H9 (cell line): ENCODE data around the gene STARD9. TPM values are rescaled to one million over a fixed set of nuclear protein-coding genes. Genes with fewer than 3 reads are reported as not detected.

Experiments used
- DNase-seq: peaks from one replicate; pipeline ENCODE4 v3.0.0-alpha.2; 2017
- H2AFZ ChIP-seq: one replicate; pipeline ENCODE4 v1.6.1; 2013; ENCODE audit warnings: mild to moderate bottlenecking, low read length, control low read depth, moderate library complexity
- H2AK5ac ChIP-seq: 2 replicates; pipeline ENCODE4 v1.6.1; 2013; ENCODE audit warnings: low read length, control low read depth, mixed read lengths; ENCODE audit not compliant: insufficient read length
- H2BK120ac ChIP-seq: one replicate; pipeline ENCODE4 v1.6.1; 2013; ENCODE audit warnings: low read depth, mild to moderate bottlenecking, low read length, control low read depth, inconsistent platforms; ENCODE audit not compliant: poor library complexity, severe bottlenecking
- H2BK12ac ChIP-seq: 2 replicates; pipeline ENCODE4 v1.6.1; 2013; ENCODE audit warnings: low read length, control low read depth, mixed read lengths, low read depth; ENCODE audit not compliant: insufficient read length
- H2BK15ac ChIP-seq: 2 replicates; pipeline ENCODE4 v1.6.1; 2013; ENCODE audit warnings: low read depth, low read length, control low read depth
- H2BK20ac ChIP-seq: one replicate; pipeline ENCODE4 v1.6.1; 2013; ENCODE audit warnings: low read depth, mild to moderate bottlenecking, low read length, control low read depth, inconsistent platforms; ENCODE audit not compliant: poor library complexity, severe bottlenecking
- H2BK5ac ChIP-seq: 2 replicates; pipeline ENCODE4 v1.6.1; 2013; ENCODE audit warnings: low read length, control low read depth, mixed read lengths; ENCODE audit not compliant: insufficient read length
- H3K14ac ChIP-seq: 2 replicates; pipeline ENCODE4 v1.6.1; 2013; ENCODE audit warnings: low read length, control low read depth; ENCODE audit not compliant: insufficient read depth
- H3K18ac ChIP-seq: 2 replicates; pipeline ENCODE4 v1.6.1; 2013; ENCODE audit warnings: low read depth, mild to moderate bottlenecking, mixed read lengths, low read length, control low read depth; ENCODE audit not compliant: insufficient read length
- H3K23ac ChIP-seq: 2 replicates; pipeline ENCODE4 v1.6.1; 2013; ENCODE audit warnings: low read length, control low read depth, mixed read lengths, low read depth; ENCODE audit not compliant: insufficient read length
- H3K23me2 ChIP-seq: 2 replicates; pipeline ENCODE4 v1.6.1; 2013; ENCODE audit warnings: low read depth, mild to moderate bottlenecking, mixed read lengths, low read length, control low read depth; ENCODE audit not compliant: insufficient read length, poor library complexity, severe bottlenecking
- H3K27ac ChIP-seq: 2 replicates; pipeline ENCODE4 v1.5.1; 2013; ENCODE audit warnings: low read length, control low read depth, mixed read lengths, low read depth; ENCODE audit not compliant: insufficient read length
- H3K27me3 ChIP-seq: 2 replicates; pipeline ENCODE4 v1.6.1; 2013; ENCODE audit warnings: low read length, control low read depth, inconsistent platforms; ENCODE audit not compliant: insufficient read depth
- H3K4ac ChIP-seq: 2 replicates; pipeline ENCODE4 v1.6.1; 2013; ENCODE audit warnings: low read depth, mild to moderate bottlenecking, control low read depth, inconsistent platforms, low read length, moderate library complexity
- H3K4me1 ChIP-seq: 2 replicates; pipeline ENCODE4 v1.6.1; 2013; ENCODE audit warnings: low read length, control low read depth, inconsistent platforms; ENCODE audit not compliant: insufficient read depth
- H3K4me2 ChIP-seq: 2 replicates; pipeline ENCODE4 v1.6.1; 2013; ENCODE audit warnings: low read length, control low read depth, mixed read lengths; ENCODE audit not compliant: insufficient read length, insufficient read depth
- H3K56ac ChIP-seq: 2 replicates; pipeline ENCODE4 v1.6.1; 2013; ENCODE audit warnings: low read depth, mild to moderate bottlenecking, mixed read lengths, low read length, control low read depth; ENCODE audit not compliant: insufficient read length
- H3K79me1 ChIP-seq: 2 replicates; pipeline ENCODE4 v1.6.1; 2013; ENCODE audit warnings: low read depth, mild to moderate bottlenecking, moderate library complexity, low read length, control low read depth, inconsistent platforms; ENCODE audit not compliant: insufficient read depth, poor library complexity, severe bottlenecking
- H3K79me2 ChIP-seq: 2 replicates; pipeline ENCODE4 v1.6.1; 2013; ENCODE audit warnings: low read length, control low read depth, inconsistent platforms; ENCODE audit not compliant: insufficient read depth
- H3K9ac ChIP-seq: 2 replicates; pipeline ENCODE4 v1.6.1; 2013; ENCODE audit warnings: low read length, control low read depth, mixed read lengths; ENCODE audit not compliant: insufficient read length; ENCODE audit errors: extremely low read depth
- H3K9me3 ChIP-seq: one replicate; pipeline ENCODE4 v1.6.1; 2013; ENCODE audit warnings: low read depth, low read length, inconsistent platforms; ENCODE audit not compliant: control insufficient read depth
- H3T11ph ChIP-seq: one replicate; pipeline ENCODE4 v1.6.1; 2013; ENCODE audit warnings: mild to moderate bottlenecking, low read length, control low read depth, inconsistent platforms
- H4K20me1 ChIP-seq: one replicate; pipeline ENCODE4 v1.6.1; 2013; ENCODE audit not compliant: control insufficient read depth, insufficient read length, insufficient read depth
- H4K5ac ChIP-seq: 2 replicates; pipeline ENCODE4 v1.6.1; 2013; ENCODE audit warnings: low read depth, mild to moderate bottlenecking, mixed read lengths, low read length, control low read depth; ENCODE audit not compliant: insufficient read length
- H4K8ac ChIP-seq: replicated peaks from 2 replicates; pipeline ENCODE4 v1.6.1; 2013; ENCODE audit warnings: low read length, control low read depth, mixed read lengths, low read depth; ENCODE audit not compliant: insufficient read length
- H4K91ac ChIP-seq: 2 replicates; pipeline ENCODE4 v1.6.1; 2013; ENCODE audit warnings: low read depth, mild to moderate bottlenecking, moderate library complexity, mixed read lengths, low read length, control low read depth; ENCODE audit not compliant: insufficient read length
- H3K27ac Mint-ChIP-seq, 3 experiments: 2 replicates in 2 of 3; 3 replicates in 1 of 3; pipeline ENCODE4 v1.8.0; 2020 to 2021; ENCODE audit warnings: mixed read lengths in 3 of 3, mild to moderate bottlenecking in 1 of 3, moderate library complexity in 1 of 3
- H3K27me3 Mint-ChIP-seq: 2 replicates; pipeline ENCODE4 v1.8.0; 2021; ENCODE audit warnings: low read depth, mild to moderate bottlenecking, moderate library complexity, mixed read lengths
- H3K36me3 Mint-ChIP-seq, 3 experiments: 2 replicates in 2 of 3; 3 replicates in 1 of 3; pipeline ENCODE4 v1.8.0; 2020 to 2021; ENCODE audit warnings: low read depth in 3 of 3, mixed read lengths in 3 of 3; ENCODE audit not compliant: insufficient read depth in 1 of 3
- H3K4me1 Mint-ChIP-seq, 2 experiments: 2 replicates each; pipeline ENCODE4 v1.8.0; 2020; ENCODE audit warnings: mixed read lengths in 2 of 2
- H3K4me3 Mint-ChIP-seq, 2 experiments: 2 replicates in 1 of 2; 3 replicates in 1 of 2; pipeline ENCODE4 v1.8.0; 2020 to 2021; ENCODE audit warnings: mild to moderate bottlenecking in 2 of 2, mixed read lengths in 2 of 2, moderate library complexity in 1 of 2
- H3K9me3 Mint-ChIP-seq, 2 experiments: 2 replicates in 1 of 2; 3 replicates in 1 of 2; pipeline ENCODE4 v1.8.0; 2020; ENCODE audit warnings: mild to moderate bottlenecking in 2 of 2, mixed read lengths in 2 of 2, moderate library complexity in 1 of 2
- WGBS: extraction: QIAGEN DNeasy Blood & Tissue Kit; methylation state at CpG from one replicate; pipeline ENCODE4 v1.1.7; 2013; ENCODE audit warnings: missing lambda C conversion rate, low lambda C conversion rate, mixed read lengths; ENCODE audit not compliant: insufficient read length; ENCODE audit errors: extremely low coverage; 5-methylcytosine and 5-hydroxymethylcytosine counted together
- total RNA-seq: library from RNA; stranded (reverse); gene quantifications from 2 replicates; pipeline ENCODE4 v1.2.1, GENCODE V29; 2021
- TF ChIP-seq, protein P1 (sequence below): fragments of 200-600 bp; sonication (generic); conservative IDR thresholded peaks from 3 replicates; pipeline ENCODE4 v1.8.0; 2021; ENCODE audit warnings: antibody characterized with exemption, mild to moderate bottlenecking

STARD9 gene
- total RNA-seq, 1 experiment from 2014 or later = 6.9 TPM

DNA sequence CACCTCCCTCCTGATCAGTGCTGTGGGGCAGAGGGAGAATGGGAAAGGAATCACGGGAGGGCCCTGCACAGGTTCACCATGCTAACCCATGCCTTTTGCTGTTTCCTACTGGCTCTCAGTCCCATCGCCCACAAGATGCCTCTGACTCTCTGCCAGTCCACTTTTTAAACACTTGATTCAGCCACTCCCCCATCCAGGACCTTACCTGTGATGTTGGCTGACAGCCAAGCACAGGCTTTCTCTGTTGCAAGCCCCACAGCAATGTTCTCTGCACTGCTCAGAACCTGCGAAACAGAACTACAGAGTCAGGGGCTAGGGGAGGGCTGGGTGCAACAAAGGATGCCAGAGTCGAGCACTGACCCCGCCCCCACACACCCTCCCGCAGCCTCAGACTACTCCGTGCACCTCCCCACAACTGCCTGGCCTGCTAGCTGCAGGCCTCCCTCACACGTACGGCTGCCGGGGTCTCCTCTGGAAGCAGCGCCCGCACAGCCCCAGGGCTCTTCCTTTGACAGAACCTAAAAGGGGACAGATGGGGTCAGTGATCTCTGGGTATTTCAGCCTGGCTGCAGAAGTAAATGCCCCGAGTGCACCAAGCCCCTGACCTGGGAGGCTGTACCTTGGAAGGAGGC is 152.5 kb downstream of the STARD9 start:
- no peaks in the 10 kb centered on the region for H3K79me2 ChIP-seq
- no peak overlapping the region for H2BK5ac ChIP-seq
- no peak overlapping the region for H2BK20ac ChIP-seq
- no peak overlapping the region for H3K9ac ChIP-seq
- Mint-ChIP-seq H3K27ac (no peak overlapping the region; a peak in 1 of 7 replicates), H3K9me3 (no peaks in the 10 kb centered on the region), H3K36me3 (peaks cover 34 to 87% (median 76%) of the 10 kb centered on the region in 3 experiments), H3K27me3 (no peaks in the 10 kb centered on the region), H3K4me3 (no peak overlapping the region), H3K4me1 (peaks cover 5 to 18% of the 10 kb centered on the region in 2 experiments; a peak in 2 of 4 replicates)
- no peaks in the 10 kb centered on the region for H3K27me3 ChIP-seq
- no peak overlapping the region for H4K5ac ChIP-seq
- H3K23me2 ChIP-seq = no peaks in the 10 kb centered on the region
- TF ChIP-seq, protein P1, sequence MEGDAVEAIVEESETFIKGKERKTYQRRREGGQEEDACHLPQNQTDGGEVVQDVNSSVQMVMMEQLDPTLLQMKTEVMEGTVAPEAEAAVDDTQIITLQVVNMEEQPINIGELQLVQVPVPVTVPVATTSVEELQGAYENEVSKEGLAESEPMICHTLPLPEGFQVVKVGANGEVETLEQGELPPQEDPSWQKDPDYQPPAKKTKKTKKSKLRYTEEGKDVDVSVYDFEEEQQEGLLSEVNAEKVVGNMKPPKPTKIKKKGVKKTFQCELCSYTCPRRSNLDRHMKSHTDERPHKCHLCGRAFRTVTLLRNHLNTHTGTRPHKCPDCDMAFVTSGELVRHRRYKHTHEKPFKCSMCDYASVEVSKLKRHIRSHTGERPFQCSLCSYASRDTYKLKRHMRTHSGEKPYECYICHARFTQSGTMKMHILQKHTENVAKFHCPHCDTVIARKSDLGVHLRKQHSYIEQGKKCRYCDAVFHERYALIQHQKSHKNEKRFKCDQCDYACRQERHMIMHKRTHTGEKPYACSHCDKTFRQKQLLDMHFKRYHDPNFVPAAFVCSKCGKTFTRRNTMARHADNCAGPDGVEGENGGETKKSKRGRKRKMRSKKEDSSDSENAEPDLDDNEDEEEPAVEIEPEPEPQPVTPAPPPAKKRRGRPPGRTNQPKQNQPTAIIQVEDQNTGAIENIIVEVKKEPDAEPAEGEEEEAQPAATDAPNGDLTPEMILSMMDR = no peak
- no peak overlapping the region for H2AK5ac ChIP-seq
- no peaks in the 10 kb centered on the region for H4K20me1 ChIP-seq
- no peak overlapping the region for H4K91ac ChIP-seq
- no peaks in the 10 kb centered on the region for H3K4me1 ChIP-seq
- WGBS = no CpG with 5 or more reads among the region's 13 CpGs
- H2BK15ac ChIP-seq = no peak overlapping the region
- H3K4me2 ChIP-seq = no peak overlapping the region
- no peak overlapping the region for H3K18ac ChIP-seq
- H3K23ac ChIP-seq = no peak overlapping the region
- no peak overlapping the region for H3K4ac ChIP-seq
- no peaks in the 10 kb centered on the region for H3K79me1 ChIP-seq
- no peak overlapping the region for H3T11ph ChIP-seq
- H4K8ac ChIP-seq = no peak overlapping the region
- DNase-seq = no peak
- no peak overlapping the region for H3K27ac ChIP-seq
- no peak overlapping the region for H2BK12ac ChIP-seq
- no peak overlapping the region for H2AFZ ChIP-seq
- no peak overlapping the region for H2BK120ac ChIP-seq
- no peak overlapping the region for H3K14ac ChIP-seq
- H3K9me3 ChIP-seq = no peaks in the 10 kb centered on the region
- no peak overlapping the region for H3K56ac ChIP-seq
